NCI-H524 treated with DMSO at 0.1 percent for 48 hours (cell line): Measurements from ENCODE around the gene CSRP2.

ENCODE experiments used
- DNase-seq: peaks from one replicate; lab custom pipeline; 2025; lab: John Stamatoyannopoulos, UW

CSRP2 gene

DNA sequence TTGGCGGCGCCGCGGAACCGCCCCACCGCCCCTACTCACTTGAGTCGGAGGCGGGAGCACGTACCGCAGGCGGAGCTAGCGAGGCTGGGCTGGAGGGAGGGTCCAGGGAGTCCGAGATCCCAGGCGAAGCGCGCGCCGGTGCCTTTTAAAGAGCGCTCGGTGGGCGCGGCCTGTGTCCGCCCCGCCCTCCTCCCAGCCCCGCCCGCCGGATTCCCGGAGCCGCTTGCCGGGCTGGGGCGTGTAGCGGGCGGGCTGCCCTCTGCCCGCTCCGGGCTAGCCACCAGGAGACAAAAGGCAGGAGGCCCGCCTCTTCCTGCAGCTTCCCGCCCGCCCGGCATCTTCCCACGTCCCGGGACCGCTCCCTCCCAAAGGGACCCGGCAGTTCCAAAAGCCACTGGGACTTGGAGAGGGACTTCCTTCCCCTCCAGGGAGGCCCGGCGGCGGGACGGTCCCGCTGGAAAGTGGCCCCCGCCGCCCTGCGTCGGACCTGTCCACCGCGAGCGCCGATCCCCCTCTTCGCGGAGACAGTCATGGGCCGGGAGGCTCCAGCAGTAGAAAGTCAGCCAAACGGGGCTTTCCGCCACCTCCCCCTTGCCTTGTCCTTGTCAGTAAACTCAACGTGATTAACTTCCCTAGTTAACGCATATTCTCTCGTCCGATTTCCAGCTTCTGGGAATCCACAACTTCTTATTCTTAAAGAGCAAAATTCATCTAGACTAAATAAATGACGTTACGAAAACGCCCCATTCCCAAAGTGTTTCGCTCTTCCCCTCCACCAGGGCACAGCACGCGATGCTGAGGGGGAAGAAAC is at the start of gene CSRP2:
TSS of gene CSRP2 (minus strand) at position 121 of the 811 bp plus-strand sequence. CDS start 12,759 bp downstream, outside the sequence.
- DNase-seq = peak; percentile 23

DNA sequence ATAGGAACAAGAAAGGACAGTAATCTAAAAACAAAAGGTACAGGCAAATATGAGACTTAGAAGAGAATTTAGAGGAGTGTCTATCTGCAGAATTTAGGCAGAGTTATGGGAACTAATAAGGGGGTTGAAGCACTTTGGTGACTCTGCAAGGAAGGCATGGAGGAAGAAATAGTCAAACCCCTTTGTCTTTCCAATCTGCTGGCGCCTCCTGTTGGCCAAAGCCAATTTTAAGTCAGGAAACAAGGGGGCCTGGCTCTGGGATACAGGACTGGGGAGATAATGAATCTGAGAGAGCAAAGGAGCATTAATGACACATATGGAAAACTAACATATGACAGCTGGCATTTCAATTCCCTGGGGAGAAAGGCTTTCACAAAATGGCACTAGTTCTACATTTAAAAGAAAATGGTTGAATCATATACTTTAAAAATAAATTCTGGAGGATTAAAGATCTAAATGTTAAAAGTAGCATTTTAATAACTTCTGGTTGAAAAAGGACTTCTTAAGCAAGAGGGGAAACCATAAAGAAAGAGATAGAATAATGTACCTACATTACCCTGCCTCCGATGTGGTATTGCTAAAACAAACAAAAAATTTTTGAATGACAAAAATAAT is 48.5 kb upstream of the CSRP2 start:
- peak; percentile 77 for DNase-seq

DNA sequence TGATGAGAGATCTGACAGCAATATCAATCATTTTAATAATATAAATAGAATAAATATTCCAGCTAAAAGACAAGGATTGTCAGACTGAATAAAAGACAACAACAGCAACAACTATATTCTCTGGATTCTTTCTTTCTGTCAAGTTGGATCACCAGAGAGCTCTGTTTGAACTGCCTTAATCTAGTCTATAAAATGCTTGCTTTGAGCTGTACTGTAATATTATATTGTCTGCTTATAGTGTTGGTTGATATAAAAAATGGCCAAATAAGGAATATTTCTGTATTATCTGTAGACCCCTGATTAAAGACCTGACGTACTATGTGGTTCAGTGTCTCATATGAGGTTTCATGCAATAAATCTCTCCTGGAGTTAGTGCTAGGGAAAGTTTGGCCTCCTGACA is 46.3 kb upstream of the CSRP2 start:
- no peak for DNase-seq

DNA sequence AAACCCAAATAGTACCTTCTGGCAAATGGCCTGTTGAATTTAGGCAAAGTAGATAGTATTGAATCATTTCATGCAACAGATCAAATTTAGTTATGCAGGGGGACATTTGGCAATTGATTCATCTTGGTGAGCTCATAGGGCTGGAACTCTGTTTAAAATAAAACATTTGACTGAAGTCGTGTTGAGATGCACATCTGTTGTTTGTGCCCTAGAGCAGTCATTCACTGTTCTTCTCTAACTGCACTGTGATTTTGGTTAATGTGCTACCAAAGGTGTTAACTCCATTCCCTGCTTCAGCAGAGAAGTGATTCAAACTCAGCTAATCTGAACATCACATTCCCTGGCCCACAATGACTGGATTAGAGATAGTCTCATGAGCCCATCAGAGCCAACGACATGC is 44.0 kb upstream of the CSRP2 start:
- DNase-seq = no peak

DNA sequence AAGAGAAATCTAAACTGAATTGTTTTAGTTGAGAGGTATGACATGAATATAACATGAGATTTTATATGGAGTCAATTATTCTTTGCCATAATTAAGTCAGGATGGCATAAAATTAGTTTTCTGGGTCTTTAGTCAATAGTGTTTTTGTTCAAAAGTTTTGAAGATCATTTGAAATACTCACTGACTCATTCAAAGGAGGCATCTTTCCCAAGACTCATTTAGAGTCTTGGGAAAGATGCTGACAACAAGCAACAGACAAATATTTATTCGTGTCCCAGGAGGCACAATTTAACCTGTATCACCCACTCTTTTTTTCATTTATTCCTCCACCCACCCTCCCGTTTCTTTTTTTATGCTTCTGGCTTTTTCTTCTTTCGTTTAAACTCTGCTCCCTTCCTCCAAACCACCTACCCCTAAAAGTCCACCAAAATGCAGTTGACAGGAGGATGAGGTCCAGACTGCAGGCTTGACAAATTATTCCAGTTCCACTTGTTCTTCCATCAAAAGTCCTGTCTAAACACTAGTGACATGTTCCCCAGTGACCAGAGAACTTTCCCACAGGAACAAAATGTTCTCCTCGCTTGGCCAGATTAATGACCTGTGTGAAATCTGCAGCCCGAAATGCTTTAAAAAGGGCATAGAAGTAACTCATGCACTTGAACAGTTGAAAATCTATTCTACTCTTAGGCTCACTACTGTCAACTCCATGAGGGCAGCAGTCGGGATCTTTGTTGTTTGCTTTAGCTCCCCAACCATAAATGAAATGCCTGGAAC is 43.3 kb upstream of the CSRP2 start:
- DNase-seq = no peak

DNA sequence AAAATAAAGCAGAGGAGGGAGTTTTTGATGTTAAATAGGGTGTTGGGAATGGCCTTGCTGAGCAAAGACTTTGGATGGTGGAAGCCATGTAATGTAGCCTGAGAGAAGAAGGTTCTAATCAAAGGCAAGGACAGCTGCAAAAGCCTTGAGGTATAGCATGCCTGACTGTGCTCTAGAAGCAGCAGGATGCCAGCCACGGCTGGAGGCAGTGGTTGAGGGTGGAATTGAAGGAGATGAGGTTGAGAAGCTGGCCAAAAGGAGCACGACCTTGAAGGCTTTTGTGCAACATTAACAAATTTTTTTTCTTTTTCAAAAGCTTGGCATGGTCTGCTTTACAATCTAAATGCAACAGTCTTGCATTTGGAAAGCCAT is 42.3 kb upstream of the CSRP2 start:
- no peak for DNase-seq

DNA sequence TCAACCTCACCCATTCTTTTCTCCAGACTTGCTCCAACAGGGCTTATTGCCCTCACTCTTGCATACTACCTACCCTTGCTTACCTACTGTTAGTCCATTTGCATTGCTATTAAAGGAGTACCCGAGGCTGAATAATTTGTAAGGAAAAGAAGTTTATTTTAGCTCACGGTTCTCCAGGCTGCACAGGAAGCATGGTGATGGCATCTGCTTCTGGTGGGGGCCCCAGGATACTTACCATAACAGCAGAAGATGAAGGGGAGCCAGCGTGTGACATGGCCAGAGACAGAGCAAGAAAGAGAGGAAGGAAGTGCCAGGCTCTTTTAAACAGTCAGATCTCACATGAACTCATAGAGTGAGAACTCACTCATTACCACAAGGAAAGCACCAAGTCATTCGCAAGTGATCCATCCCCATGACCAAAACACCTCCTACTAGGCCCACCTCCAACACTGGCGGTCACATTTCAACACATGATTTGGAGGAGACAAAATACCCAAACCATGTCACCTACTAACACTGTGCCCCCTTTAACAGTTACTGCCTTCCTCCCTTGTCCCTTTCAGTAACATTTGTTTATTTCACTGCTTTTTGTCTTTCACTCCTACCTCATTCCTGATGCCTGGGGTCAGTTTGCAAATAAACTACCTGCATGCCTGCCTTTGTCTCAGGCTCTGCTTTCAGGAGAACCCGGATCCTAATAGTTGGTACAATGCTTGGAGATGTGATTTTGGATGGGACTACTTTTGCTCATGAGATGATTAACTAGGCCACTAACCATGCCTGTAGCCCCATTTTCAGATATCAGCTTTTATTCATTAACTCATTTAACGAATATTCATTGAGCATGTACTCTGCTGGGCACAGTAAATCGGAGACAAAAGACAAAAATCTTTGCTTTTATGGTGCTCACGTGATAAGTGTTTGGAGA is 41.6 kb upstream of the CSRP2 start:
- DNase-seq = no peak

DNA sequence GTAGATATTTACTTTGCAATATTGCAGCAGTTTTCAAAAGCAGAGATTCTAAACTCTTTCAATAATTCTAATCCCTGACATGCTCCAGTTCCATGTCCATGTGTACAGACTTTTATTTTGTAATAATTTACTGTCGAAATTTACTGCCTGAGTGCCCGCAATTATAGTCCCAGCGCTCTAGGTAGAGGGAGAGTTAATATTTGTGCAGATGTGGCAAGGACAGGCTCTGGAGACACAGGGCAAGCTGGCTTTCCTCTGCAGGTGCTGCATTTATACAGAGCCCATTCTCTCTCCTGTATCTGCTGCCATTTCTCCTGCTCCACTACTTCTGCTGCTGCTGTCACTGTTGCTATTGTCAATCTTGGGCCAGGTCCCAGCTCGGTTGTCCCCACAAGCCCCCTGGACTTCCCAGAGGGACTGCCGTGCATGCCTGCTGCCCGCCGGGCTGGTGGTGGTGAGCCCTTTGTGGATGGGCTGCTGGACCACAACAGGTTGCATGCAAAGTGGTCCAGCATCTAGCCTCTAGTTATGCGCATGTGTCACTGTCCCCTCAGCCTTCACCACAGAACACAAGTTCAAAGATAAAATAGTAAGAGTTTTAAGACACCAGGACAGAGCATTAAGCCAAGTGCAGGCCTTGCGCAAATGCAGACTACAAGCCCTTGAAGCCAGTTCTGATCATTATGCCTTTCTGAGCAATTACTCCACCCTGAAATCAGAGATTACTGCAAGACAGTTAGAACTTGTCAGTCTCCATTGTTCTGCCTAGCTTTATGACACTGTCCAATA is 40.8 kb upstream of the CSRP2 start:
- no peak for DNase-seq

DNA sequence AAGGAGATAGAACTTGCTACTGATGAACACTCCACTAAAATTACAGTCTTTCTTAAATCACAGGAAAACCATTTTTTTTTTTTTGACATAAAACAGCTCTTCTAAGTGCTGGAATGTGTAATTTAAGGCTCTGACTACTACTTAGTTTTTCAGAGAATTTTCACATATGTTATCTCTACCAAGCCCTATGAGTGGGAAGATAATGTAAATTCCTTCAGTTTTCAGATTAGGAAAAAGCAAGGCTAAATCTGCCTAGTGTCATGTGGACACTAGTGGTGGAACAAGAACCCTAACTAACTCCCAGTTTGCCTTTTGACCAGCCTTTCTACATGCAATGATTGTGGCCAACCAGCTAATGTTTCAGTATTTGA is 37.3 kb upstream of the CSRP2 start:
- no peak for DNase-seq

DNA sequence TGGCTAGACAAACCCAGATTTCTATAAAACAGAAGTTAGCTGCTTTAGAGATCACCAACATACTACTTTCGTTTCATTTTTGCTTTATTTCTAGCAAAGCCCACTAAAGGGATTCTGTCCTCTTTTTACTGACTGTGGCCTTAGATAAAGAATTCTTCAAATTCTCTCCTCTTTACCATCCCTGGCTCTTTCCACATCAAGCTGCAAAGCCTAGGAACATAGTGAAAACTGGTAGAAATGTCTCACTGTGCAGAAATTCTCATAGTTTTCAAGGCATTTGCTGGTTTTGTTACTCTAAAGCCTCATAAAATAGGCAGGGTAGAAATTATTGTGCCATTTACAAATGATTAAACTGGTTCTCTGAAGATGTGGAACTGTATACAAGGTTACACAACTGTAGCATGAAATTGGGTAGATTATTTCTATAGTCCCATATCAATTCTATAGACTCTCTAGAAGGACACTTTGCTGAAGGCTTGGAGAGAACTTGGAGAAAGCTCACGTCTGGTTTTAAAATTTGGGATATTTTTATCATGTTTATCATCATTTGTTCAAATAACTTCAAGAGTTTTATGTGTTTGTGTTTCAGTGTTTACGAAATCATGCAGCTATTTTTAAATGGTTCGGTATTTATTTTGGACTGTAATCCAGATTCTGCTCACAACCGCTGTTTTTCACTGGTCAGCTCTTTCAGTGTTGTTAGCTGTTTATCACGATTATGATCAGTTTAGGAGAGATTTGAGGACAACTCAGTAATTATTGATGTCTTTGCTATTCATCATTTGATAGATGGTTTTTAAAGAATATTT is 36.7 kb upstream of the CSRP2 start:
- no peak for DNase-seq

DNA sequence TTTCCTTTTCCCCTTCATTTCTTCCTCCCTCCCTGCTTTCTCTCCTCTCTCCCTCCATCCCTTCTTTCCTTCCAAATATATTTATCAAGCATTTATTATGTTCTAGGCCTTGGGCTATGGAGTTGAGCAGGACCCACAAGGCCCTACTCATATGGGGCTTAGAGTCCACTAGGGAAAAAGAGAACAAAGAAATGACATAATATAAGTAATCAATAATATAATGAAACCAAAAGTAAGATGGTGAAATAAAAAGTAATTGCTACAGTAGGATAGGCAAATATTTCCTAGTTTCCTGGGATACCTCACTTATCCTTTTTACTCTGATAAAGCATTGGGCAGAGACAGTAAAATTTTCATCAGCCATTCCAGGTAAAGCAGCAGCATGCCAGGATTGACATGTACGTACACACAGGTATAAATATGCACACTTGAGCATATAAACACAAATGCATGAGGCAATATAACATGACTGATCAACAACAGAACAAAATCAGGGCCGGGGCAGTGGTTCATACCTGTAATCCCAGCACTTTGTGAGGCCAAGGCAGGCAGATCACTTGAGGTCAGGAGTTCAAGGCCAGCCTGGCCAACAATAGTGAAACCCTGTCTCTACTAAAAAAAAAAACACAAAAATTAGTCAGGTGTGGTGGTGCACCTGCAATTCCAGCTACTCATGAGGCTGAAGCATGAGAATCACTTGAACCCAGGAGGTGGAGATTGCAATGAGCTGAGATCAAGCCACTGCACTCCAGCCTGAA is 35.5 kb upstream of the CSRP2 start:
- no peak for DNase-seq

DNA sequence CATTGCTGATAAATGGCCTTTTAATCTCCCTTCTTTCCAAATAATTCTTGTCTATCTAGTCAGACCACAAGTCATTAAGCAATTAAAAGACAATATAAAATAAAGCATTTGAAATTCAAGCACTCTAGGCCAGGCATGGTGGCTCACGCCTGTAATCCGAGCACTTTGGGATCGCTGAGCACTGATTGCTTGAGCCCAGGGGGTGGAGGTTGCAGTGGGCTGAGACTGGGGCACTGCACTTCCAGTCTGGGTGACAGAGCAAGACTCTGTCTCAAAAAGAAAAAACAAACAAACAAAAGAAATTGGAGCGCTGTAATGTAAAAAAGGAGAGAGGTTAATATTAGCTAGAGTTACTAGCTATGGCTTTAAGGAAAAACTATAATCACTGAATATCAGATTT is 30.5 kb upstream of the CSRP2 start:
- no peak for DNase-seq

DNA sequence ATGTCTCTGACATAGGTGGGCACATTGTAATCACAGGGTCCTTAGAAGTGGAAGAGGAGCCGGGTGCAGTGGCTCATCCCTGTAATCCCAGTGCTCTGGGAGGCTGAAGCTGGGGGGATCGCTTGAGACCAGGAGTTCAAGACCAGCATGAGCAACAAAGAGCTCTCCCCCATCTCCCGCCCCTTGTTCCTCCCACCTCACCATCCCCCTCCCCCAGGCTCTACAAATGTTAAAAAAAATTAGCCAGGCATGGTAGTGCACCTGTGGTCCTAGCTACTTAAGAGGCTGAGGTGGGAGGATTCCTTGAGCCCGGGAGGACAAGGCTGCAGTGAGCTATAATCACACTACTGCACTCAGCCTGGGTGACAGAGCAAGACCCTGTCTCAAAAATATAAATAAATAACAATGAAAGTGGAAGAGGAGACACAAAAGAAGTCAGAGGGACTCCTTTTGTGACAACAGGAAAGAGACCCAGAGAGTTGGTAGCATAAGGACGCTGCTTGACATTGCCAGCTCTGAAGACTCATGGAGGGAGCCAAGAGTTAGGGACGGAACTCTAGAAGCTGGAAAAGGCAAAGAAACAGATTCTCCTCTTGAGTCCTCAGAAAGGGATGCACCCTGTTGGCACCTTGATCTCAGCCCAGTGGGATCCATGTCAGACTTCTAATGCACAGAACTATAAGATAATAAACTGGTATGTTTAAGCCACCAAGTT is 29.6 kb upstream of the CSRP2 start:
- no peak for DNase-seq

DNA sequence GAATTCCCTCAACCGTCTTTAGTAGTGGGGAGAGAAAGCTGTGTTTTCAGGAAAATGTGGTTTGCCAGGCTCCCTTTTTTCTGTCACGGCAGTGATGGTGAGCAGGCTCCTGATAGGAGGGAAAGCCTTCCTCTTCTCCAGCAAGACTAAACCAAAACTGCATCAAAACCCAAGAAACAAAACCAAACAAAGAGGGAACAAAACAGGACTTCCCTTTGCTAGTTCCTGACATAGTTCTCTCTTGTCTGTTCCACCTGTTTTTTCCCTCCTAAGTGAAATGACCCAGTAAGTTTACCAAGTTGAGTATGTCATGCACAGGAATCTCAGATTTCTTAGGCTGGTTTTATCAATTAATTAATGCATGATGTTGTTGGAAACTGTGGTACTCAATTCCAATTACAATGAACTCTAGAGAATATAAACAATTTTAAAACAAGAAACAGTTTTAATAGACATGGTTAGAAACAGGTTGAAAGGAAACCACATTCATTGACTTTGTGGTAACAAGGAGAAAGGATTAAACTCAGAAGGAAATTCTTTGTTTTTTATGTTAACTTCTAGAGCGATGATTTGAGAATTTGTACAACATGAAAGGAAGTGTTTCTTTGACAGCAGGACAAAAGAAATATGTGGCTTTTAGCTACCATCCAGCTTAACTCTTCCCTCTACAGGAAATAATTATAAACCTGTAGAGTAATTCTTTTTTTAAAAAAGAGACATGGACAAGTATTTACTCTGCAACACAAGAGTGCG is 23.0 kb upstream of the CSRP2 start:
- no peak for DNase-seq

DNA sequence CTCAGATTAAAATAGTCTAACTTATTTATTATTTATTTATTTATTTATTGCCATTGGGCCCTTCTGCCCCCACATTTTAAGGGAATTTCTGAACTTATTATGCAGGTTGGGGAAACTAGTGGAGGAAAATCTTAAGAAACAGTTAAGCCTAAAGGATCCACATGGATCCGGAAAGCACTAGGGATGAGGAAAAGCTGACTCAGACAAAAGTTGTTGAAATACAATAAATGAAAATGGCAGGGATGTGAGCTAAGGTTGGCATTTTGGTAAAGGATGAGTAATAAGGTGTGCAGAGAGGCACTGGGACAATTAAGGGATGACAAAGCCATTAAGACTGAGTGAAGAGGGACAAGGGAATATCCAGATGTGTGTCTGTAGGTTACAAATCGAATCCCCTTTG is 20.7 kb upstream of the CSRP2 start:
- DNase-seq = no peak

DNA sequence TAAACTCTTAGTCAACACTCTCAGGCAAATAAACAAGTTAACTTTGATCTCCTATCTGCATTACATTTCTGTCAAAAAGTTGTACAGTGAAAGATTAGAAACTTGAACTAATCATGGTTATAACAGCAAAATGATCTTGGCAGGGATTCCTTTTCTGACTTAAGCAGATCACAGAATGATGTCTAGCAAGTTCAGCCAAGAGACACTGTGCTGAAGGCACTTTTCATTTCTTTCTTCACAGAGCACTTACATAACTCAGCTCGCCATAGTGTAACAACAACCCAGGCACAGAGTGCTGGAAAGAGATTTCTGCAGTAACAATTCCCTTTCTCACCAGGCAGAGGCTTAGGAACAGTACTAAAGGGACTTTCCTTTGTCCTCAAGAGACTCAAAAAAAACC is 19.6 kb upstream of the CSRP2 start:
- no peak for DNase-seq

DNA sequence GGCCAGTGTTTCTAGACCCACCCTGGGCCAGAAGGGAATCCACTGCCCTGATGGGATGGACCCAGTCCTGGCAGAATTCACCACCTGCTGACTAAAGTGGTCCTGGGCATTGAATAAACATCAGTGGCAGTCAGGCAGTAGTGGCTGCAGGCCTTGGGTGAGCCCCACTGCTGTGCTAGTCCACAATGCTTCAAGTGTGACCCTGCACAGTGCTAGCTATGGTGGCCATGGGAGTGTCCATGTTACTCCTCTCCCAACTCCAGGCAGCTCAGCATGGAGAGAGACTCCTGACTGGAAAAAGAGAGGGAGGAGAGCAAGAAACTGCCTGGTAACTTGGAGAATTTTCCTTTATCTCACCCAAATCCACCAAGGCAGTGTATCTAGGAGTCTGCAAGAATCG is 17.5 kb upstream of the CSRP2 start:
- no peak for DNase-seq

DNA sequence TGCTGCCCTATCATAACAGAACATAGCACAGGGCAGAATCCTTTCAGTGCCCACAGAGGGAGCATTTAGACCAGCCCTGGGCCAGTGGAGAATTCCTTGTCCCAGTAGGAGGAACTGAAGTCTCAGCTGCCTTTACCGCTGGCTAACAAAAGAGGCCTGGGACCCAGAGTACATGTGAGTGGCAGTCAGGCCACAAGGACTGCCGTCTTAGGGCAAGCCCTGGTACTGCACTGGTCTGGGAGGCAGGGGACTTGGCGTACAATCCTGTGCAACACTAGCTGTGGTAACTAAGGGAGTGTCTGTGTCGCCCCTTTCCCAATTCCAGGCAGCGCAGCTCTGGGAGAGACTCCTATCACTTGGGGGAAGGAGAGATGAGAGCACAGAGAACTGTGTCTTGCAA is 17.0 kb upstream of the CSRP2 start:
- DNase-seq = no peak
